Uterus (tissue), 2 donors: ENCODE results near the gene HECTD1.

Experiments used
- POLR2A ChIP-seq, 2 donors: fragments of 450-650 bp; IDR thresholded peaks; one replicate each; pipeline ENCODE4 v1.6.1; 2016; ENCODE audit warnings: antibody characterized with exemption in 2 of 2, mild to moderate bottlenecking in 1 of 2, moderate library complexity in 1 of 2
- TF ChIP-seq, protein P1 (sequence below), 4 experiments: fragments of 200-600 bp in 2 of 4; fragments of 450-650 bp in 2 of 4; sonication (generic) in 2 of 4; IDR thresholded peaks; one replicate each; pipeline ENCODE4 v1.5.1; 2016 to 2019; ENCODE audit warnings: antibody characterized with exemption in 4 of 4, mild to moderate bottlenecking in 2 of 4, moderate library complexity in 1 of 4

- TF ChIP-seq, protein P1, sequence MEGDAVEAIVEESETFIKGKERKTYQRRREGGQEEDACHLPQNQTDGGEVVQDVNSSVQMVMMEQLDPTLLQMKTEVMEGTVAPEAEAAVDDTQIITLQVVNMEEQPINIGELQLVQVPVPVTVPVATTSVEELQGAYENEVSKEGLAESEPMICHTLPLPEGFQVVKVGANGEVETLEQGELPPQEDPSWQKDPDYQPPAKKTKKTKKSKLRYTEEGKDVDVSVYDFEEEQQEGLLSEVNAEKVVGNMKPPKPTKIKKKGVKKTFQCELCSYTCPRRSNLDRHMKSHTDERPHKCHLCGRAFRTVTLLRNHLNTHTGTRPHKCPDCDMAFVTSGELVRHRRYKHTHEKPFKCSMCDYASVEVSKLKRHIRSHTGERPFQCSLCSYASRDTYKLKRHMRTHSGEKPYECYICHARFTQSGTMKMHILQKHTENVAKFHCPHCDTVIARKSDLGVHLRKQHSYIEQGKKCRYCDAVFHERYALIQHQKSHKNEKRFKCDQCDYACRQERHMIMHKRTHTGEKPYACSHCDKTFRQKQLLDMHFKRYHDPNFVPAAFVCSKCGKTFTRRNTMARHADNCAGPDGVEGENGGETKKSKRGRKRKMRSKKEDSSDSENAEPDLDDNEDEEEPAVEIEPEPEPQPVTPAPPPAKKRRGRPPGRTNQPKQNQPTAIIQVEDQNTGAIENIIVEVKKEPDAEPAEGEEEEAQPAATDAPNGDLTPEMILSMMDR (IDR thresholded peaks at IDR 0.05): no peak
- no peak for TF ChIP-seq POLR2A (IDR thresholded peaks at IDR 0.05)
These were observed 33.2 kb downstream of the HECTD1 start for GRCh38 chr14:31174433-31174832.
